Measurements from ENCODE around the gene SRMS. TPM values are rescaled to one million over a fixed set of nuclear protein-coding genes. Genes with fewer than 3 reads are reported as not detected.
A peak's percentile ranks its signal among the peaks of the same experiment; 100 is the strongest.

The SRMS gene
- total and polyA plus RNA-seq, 2 of the 13 experiments (the other 11 are each of a cell fraction or from before 2014, with no cell fraction given): not detected

DNA sequence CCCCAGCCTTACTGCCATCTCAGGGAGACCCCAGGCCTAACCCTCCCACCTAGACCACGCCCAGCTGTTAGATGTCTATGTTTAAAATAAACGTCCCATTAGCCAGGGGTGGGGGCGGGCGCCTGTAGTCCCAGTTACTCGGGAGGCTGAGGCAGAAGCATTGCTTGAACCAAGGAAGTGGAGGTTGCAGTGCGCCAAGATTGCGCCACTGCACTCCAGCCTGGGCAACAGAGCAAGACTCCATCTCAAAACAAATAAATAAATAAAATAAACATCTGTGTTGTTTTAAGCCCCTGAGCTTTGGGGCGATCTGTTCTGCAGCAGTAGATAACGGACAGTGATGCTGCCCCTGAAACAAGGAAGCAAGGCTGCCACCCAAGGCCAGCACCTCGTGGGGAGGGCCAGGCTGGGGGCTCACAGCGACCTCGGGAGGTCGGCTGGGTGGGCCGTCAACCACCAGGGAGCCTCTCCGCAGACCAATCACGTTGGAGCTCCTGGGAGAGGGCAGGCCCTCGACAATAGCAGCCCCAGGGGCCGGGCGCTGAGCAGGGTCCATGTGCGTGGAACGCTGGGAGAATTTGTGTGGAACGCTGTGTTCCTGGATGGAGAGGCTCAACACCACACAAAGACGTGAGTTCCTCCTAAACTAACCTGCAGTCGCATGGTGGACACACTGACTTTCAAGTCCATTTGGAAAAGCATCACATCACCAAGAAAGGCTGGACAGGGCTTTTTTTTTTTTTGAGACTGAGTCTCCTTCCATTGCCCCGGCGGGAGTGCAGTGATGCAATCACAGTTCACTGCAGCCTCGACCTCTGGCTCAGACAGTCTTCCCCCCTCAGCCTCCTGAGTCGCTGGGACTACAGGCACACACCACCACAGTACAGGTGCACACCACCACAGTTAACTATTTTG, 27.5 kb upstream of the SRMS start (continued):
- TF ChIP-seq, protein P1, sequence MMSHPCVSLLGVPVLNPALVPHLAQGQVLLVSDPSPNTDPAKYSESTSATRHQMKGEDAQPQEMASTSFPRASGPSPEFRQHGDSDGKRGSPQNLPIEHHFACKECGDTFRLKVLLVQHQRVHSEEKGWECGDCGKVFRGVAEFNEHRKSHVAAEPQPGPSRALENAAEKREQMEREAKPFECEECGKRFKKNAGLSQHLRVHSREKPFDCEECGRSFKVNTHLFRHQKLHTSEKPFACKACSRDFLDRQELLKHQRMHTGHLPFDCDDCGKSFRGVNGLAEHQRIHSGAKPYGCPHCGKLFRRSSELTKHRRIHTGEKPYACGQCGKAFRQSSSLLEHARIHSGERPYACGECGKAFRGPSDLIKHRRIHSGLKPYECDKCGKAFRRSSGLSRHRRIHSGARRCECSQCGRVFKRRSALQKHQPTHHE (CRISPR knock-in tag; IDR thresholded peaks at IDR 0.05; ENCODE audit: borderline replicate concordance): 0 out of 2 replicates have a peak, but pooled peaks have one; percentile 25
- TF ChIP-seq REPIN1 (CRISPR knock-in tag; IDR thresholded peaks at IDR 0.05; ENCODE audit: borderline replicate concordance, low read depth): no peak
- peak; percentile 93 for TF ChIP-seq ZNF607 (CRISPR knock-in tag; IDR thresholded peaks at IDR 0.05; ENCODE audit: borderline replicate concordance)
- TF ChIP-seq ZSCAN20 (CRISPR knock-in tag; IDR thresholded peaks at IDR 0.05; ENCODE audit: borderline replicate concordance): 0 out of 2 replicates have a peak, but pooled peaks have one; percentile 23
- TF ChIP-seq NFATC3 (CRISPR knock-in tag; IDR thresholded peaks at IDR 0.05): no peak
- TF ChIP-seq CHD2 (IDR thresholded peaks at IDR 0.05; ENCODE audit: low read depth, low read length): no peak
- TF ChIP-seq SSRP1 (CRISPR knock-in tag; IDR thresholded peaks at IDR 0.05): no peak
- no peak for TF ChIP-seq ATM (IDR thresholded peaks at IDR 0.05; ENCODE audit: borderline replicate concordance)
- TF ChIP-seq JUND (CRISPR knock-in tag; IDR thresholded peaks at IDR 0.05): peak; percentile 36; the same call in 1 of the 2 replicates
- TF ChIP-seq KLF6 (CRISPR knock-in tag; IDR thresholded peaks at IDR 0.05): no peak; the same call in 1 of the 2 replicates
- TF ChIP-seq, protein P2, sequence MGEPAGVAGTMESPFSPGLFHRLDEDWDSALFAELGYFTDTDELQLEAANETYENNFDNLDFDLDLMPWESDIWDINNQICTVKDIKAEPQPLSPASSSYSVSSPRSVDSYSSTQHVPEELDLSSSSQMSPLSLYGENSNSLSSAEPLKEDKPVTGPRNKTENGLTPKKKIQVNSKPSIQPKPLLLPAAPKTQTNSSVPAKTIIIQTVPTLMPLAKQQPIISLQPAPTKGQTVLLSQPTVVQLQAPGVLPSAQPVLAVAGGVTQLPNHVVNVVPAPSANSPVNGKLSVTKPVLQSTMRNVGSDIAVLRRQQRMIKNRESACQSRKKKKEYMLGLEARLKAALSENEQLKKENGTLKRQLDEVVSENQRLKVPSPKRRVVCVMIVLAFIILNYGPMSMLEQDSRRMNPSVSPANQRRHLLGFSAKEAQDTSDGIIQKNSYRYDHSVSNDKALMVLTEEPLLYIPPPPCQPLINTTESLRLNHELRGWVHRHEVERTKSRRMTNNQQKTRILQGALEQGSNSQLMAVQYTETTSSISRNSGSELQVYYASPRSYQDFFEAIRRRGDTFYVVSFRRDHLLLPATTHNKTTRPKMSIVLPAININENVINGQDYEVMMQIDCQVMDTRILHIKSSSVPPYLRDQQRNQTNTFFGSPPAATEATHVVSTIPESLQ (CRISPR knock-in tag; conservative IDR thresholded peaks at IDR 0.05): no peak
- no peak for TF ChIP-seq ZNF160 (CRISPR knock-in tag; IDR thresholded peaks at IDR 0.05)
- TF ChIP-seq NFE2 (CRISPR knock-in tag; IDR thresholded peaks at IDR 0.05): no peak
- TF ChIP-seq, protein P3, sequence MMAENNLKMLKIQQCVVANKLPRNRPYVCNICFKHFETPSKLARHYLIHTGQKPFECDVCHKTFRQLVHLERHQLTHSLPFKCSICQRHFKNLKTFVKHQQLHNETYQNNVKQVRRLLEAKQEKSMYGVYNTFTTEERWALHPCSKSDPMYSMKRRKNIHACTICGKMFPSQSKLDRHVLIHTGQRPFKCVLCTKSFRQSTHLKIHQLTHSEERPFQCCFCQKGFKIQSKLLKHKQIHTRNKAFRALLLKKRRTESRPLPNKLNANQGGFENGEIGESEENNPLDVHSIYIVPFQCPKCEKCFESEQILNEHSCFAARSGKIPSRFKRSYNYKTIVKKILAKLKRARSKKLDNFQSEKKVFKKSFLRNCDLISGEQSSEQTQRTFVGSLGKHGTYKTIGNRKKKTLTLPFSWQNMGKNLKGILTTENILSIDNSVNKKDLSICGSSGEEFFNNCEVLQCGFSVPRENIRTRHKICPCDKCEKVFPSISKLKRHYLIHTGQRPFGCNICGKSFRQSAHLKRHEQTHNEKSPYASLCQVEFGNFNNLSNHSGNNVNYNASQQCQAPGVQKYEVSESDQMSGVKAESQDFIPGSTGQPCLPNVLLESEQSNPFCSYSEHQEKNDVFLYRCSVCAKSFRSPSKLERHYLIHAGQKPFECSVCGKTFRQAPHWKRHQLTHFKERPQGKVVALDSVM (CRISPR knock-in tag; IDR thresholded peaks at IDR 0.05): peak; percentile 80
- no peak for TF ChIP-seq NKX3-1 (CRISPR knock-in tag; IDR thresholded peaks at IDR 0.05)
- no peak for TF ChIP-seq NFE2L2 (IDR thresholded peaks at IDR 0.05; ENCODE audit: low read length)
- TF ChIP-seq, protein P4, sequence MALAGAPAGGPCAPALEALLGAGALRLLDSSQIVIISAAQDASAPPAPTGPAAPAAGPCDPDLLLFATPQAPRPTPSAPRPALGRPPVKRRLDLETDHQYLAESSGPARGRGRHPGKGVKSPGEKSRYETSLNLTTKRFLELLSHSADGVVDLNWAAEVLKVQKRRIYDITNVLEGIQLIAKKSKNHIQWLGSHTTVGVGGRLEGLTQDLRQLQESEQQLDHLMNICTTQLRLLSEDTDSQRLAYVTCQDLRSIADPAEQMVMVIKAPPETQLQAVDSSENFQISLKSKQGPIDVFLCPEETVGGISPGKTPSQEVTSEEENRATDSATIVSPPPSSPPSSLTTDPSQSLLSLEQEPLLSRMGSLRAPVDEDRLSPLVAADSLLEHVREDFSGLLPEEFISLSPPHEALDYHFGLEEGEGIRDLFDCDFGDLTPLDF (CRISPR knock-in tag; IDR thresholded peaks at IDR 0.05): no peak
- TF ChIP-seq RAD51 (IDR thresholded peaks at IDR 0.05; ENCODE audit: borderline replicate concordance): no peak
- TF ChIP-seq FOXA3 (CRISPR knock-in tag; IDR thresholded peaks at IDR 0.05): no peak
- TF ChIP-seq ZNF10 (CRISPR knock-in tag; IDR thresholded peaks at IDR 0.05; ENCODE audit: borderline replicate concordance, low read depth): no peak
